Measurements from ENCODE around the gene CFAP53.
"Not testable (repeated sequence)": the region's sequence is repeated elsewhere in the genome, so short reads cannot be mapped to it uniquely, and the experiment has no call there.

The CFAP53 gene

GRCh38 chr18:50266248-50266704, at the start of gene CFAP53:
TSS of gene CFAP53 (minus strand) at chr18:50266495. CDS start at chr18:50266404, 91 bp downstream.
- DNase-seq: peak; percentile 93

- DNase-seq: no peak
These were observed 49.0 kb upstream of the CFAP53 start for GRCh38 chr18:50315100-50315871.

- no peak for DNase-seq
These were observed 47.7 kb upstream of the CFAP53 start for GRCh38 chr18:50313873-50314460.

DNA sequence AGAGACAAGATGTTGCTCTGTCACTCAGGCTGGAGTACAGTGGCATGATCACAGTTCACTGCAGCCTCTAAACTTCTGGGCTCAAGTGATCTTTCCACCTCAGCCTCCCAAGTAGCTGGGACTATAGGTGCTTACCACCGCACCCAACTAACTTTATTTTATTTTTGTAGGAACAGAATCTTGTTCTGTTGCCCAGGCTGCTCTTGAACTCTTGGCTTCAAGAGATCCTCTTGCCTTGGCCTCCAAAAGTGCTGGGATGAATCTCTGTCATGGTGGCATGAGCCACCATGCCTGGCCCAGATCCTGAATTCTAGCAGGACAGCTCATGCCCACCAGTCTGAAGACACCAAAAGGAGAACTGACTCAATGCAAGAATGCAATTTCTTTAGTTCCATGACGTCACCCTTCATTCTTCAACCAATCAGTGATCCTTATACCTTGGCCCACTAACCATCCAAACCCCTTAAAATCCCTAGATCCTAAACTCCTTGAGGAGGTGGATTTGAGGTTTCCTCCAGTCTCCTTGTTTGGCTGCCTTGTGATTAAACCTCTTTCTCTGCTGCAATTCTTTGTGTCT, 46.8 kb upstream of the CFAP53 start:
- peak; percentile 44 for DNase-seq

GRCh38 chr18:50312296-50313030, 46.2 kb upstream of the CFAP53 start:
- no peak for DNase-seq

- DNase-seq: no peak
These were observed 45.4 kb upstream of the CFAP53 start for GRCh38 chr18:50311650-50312049.

DNA sequence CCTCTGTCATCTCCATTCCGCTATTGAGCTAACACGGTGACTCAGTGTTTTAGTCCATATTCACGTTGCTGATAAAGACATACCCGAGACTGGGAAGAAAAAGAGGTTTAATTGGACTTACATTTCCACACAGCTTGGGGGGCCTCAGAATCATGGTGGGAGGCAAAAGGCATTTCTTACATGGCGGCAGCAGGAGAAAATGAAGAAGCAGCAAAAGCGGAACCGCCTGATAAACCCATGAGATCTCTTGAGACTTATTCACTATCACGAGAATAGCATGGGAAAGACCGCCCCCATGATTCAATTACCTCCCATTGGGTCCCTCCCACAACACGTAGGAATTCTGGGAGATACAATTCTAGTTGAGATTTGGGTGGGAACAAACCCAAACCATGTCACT, 43.8 kb upstream of the CFAP53 start:
- no peak for DNase-seq

GRCh38 chr18:50308851-50309250, 42.6 kb upstream of the CFAP53 start:
- DNase-seq: not testable (repeated sequence)

DNA sequence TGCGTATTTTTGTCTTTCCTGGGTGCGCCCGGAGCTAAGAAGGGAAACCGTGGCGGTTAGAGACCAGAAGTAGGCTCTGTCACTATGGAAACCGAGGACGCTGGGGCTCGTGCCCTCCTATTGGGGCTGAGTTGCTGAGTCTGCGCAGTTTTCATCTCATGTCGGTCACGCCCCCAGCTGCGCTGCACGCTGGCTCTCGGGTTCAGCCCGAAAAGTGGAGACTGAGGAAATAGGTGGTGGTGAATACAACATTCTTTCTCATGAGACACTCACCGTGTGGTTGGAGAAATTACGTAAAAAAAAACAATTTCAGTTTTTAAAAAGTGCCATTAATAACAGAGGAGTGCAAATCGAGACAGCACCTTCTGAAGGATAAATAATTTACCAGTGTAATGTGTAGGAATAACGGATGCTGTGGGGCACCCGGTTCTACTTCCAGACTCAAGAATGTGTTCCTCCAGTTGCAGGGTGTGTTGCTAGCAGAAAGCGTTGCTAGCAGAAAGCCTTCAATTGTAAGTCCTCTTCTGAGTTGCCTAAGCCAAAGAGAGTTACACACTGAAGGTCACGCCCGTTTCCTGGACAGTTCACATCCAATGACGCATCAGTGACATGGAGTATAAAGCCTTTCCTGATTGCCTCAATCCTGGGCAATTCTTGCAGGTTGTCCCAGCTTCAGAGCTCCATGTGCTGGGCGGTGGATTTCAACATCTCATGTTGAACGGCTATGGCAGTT, 41.6 kb upstream of the CFAP53 start:
- DNase-seq: peak; percentile 100

GRCh38 chr18:50307400-50307737, 41.1 kb upstream of the CFAP53 start:
- no peak for DNase-seq

DNA sequence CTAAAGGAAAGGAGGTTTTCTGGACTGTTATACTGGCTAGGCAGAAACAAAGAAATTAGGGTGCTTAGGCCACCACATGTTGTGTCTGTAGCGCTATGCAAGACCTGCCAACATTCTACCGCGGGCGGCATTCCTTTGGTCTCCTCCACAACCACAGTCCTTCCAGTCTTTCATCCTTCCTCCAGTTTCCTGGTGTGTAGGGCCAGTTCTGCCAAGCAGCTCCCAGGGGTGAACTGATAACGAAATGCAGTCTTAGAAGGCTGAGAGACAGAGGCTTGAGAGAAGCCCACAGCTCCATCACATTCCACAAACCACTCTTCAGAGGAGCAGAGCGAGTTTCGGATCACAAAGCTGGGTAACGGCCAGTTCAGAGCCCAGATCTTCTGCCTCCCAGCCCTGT, 40.6 kb upstream of the CFAP53 start:
- no peak for DNase-seq

- no peak for DNase-seq
These were observed 34.8 kb upstream of the CFAP53 start for GRCh38 chr18:50301074-50301473.

GRCh38 chr18:50299626-50300388, 33.5 kb upstream of the CFAP53 start:
- DNase-seq: no peak

- DNase-seq: no peak
These were observed 32.4 kb upstream of the CFAP53 start for GRCh38 chr18:50298443-50299284.

- DNase-seq: peak; percentile 85
These were observed 31.5 kb upstream of the CFAP53 start for GRCh38 chr18:50297621-50298442.

- DNase-seq: no peak
These were observed 26.7 kb upstream of the CFAP53 start for GRCh38 chr18:50293039-50293438.

DNA sequence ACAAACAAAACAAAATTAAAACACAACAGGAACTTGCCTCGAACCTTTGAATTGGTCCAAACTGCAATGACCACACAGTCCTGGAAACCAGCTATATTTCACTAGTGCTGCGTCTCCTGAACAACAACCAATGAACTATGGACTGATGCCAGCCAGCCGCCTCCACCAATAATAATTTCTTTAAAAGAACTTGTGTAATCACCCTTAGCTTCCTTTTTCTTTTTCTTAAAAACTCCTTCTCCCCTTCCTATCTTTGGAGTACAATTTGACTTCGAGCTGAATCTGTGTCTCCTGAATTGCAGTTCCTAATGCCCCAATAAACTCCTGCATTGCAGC, 22.8 kb upstream of the CFAP53 start:
- peak; percentile 41 for DNase-seq

DNA sequence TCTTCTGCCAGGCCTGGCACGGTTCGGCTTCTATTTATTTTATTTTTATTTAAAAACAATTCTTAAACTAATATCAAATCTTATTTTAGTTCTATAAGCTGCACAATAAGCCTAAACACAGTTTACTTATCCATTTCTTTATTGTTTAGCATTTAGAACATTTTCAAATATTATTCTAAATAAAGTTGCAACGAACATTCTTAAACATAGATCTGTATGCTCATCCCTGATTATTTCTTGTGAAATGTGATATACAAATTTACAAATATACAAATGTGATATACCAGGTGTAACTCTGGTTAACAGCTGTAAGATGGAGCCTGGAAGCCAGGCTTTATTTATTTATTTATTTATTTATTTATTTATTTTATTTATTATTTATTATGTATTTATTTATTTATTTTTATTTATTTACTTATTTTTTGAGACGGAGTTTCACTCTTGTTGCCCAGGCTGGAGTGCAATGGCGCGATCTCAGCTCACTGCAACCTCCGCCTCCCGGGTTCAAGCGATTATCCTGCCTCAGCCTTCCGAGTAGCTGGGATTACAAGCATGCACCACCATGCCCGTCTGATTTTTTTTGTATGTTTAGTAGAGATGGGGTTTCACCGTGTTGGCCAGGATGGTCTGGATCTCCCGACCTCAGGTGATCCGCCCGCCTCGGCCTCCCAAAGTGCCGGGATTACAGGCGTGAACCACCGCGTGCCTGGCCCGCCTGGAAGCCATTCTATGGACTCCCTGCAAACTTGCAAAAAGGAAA, 22.2 kb upstream of the CFAP53 start:
- not testable (repeated sequence) for DNase-seq
